LNCAP (cell line): Measurements from ENCODE around the gene MC1R.

Experiments
- TF ChIP-seq, protein P1 (sequence below): fragments of 450-650 bp; IDR thresholded peaks from 2 replicates; pipeline ENCODE4 v1.5.1; 2017; ENCODE audit warnings: mild to moderate bottlenecking

Gene MC1R

DNA sequence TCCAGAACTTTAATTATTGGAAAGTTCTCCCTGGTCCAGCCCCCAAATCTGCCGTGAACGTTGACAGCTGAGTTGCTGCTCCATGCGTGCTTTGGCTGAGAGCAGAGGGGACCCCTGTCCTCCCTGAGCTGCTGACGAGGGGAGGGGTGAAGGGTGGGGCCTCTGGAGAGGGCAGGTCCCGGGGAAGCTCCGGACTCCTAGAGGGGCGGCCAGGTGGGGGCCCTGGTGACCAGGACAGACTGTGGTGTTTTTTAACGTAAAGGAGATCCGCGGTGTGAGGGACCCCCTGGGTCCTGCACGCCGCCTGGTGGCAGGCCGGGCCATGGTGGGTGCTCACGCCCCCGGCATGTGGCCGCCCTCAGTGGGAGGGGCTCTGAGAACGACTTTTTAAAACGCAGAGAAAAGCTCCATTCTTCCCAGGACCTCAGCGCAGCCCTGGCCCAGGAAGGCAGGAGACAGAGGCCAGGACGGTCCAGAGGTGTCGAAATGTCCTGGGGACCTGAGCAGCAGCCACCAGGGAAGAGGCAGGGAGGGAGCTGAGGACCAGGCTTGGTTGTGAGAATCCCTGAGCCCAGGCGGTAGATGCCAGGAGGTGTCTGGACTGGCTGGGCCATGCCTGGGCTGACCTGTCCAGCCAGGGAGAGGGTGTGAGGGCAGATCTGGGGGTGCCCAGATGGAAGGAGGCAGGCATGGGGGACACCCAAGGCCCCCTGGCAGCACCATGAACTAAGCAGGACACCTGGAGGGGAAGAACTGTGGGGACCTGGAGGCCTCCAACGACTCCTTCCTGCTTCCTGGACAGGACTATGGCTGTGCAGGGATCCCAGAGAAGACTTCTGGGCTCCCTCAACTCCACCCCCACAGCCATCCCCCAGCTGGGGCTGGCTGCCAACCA lies at the start of gene MC1R:
Gene MC1R (plus strand): TSS at position 410 of the 895 bp plus-strand sequence. CDS start 397 bp downstream, at position 807.
- TF ChIP-seq, protein P1, sequence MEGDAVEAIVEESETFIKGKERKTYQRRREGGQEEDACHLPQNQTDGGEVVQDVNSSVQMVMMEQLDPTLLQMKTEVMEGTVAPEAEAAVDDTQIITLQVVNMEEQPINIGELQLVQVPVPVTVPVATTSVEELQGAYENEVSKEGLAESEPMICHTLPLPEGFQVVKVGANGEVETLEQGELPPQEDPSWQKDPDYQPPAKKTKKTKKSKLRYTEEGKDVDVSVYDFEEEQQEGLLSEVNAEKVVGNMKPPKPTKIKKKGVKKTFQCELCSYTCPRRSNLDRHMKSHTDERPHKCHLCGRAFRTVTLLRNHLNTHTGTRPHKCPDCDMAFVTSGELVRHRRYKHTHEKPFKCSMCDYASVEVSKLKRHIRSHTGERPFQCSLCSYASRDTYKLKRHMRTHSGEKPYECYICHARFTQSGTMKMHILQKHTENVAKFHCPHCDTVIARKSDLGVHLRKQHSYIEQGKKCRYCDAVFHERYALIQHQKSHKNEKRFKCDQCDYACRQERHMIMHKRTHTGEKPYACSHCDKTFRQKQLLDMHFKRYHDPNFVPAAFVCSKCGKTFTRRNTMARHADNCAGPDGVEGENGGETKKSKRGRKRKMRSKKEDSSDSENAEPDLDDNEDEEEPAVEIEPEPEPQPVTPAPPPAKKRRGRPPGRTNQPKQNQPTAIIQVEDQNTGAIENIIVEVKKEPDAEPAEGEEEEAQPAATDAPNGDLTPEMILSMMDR = no peak

DNA sequence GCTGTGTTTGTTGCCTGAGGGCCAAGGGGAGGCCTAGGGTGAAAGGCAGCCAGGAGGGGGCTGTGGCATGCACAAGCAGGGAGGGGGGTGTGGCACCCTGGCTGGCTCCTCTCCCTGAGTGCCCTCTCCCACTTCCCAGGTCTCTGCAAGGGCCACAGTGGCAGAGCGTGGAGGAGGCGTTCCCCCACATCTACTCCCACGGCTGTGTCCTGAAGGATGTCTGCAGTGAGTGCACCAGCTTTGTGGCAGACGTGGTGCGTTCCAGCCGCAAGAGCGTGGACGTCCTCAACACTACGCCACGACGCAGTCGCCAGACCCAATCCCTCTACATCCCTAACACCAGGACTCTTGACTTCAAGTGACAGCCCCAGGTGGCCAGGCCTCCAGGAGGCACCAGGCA lies 48.8 kb upstream of the MC1R start:
- TF ChIP-seq, protein P1 = no peak

DNA sequence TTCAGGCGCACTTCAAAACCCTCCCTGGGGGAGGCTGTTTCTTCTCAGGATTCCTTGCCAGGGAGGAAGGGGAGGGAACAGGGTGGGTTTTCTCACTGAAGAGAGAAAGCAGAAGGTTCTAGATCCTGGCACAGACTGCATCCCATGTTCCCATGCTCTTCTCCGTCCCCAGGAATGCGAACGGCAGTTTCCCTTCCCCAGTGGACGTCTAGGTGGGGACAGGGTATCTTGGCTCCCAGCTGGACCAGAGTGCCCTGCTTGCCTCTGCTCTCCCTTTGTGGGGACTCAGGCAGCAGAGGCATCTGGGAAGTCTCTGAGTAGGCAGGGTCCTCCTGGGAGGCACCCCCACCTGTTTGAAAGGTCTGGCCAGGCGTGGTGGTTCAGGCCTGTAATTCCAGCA lies 48.2 kb upstream of the MC1R start:
- TF ChIP-seq, protein P1 = no peak

DNA sequence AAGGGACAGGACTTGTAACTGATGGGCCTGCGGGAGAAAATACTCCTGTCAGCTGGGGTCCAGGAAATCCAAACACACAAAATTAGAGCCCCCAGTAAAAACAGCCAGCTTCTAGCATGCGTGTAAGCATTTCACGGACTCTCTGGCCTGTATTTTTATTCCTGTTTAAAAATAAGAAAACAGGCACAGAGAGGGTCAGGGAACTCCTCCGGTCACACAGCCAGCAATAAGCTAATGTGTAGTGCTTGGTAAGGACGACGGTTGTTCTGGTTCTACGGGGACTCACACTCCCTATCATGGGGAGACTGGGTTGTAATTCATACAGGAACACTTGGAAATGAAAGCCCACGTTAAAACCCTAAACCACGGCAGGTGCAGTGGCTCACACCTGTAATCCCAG lies 46.8 kb upstream of the MC1R start:
- TF ChIP-seq, protein P1 = no peak

DNA sequence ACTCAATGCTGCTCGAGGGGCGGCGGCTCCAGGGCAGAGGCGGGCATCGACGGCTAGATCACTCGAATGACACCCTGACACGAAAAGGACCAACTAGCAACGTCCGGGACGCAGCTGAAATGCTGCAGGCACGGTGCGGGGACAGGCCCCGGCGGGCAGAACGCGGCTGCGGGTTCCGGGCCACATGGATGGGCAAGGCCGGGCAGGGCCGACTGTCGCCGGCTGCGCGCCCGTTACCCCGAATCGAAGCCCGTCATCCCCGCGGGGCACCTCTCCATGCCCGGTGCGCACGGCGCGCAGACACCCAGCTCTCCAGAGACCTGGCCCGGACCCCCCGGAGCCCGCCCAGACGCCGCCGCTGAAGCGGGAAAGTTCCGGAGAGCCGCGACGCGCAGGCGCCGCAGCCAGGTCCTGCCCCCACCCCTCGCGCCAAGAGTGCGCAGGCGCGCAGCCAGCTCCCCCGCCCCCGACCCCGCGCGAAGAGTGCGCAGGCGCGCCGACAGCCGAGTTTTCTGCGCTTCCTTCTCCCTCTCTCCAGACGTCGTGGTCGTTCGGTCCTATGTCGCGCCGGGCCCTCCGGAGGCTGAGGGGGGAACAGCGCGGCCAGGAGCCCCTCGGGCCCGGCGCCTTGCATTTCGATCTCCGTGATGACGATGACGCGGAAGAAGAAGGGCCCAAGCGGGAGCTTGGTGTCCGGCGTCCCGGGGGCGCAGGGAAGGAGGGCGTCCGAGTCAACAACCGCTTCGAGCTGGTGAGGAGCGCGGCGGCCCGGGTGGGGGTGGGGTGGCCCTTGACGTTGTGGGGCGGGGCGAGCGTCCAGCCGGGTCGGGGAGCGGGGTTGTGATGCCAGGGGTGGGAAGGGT lies 45.3 kb upstream of the MC1R start, which contains the start of gene TCF25:
Gene TCF25 (plus strand): TSS at position 484 of the 863 bp plus-strand sequence. CDS start 76 bp downstream, at position 560.
- TF ChIP-seq, protein P1 = no peak

DNA sequence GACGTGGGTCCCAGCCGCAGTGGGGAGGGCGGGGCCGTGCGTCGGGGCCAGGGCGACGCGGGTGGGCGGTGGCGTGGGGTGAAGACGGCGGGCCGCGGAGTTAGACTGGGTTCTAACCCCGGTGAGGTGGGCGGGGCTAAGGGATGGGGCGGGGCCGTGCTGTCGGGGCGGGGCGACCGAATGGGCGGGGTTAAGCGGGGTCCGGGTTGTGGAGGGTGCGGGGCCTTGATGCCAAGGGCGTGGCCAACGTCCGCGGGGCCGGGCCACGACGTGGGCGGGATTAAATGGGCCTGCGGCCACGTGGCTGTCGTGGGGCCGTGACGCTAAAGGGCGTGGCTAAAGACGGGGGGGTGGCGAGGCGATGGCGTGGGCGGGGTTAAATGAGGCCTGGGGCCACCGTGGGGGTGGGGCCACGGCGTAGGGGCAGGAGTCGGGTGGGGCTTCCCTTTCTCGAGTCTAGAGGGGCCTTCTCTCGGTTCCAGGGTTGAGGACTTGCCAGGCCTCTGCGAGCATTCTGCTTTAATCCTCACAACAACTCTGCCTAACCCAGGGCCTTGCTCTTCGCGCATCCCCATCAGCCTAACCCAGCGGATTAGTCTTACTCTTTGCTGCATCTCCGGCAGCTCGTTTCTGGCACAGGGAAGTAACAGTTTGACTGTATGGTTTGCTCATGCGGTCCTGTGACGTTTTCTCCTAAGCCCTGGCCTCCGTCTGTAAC lies 44.5 kb upstream of the MC1R start:
- TF ChIP-seq, protein P1 = no peak
